GM15510 (cell line): ENCODE measurements around the gene DDX11.

Experiments used
- POLR2A ChIP-seq: IDR thresholded peaks from 3 replicates; pipeline ENCODE4 v1.6.1; 2011; ENCODE audit warnings: borderline replicate concordance; ENCODE audit not compliant: insufficient read length; ENCODE audit errors: extremely low read depth

Gene DDX11

GRCh38 chr12:31073527-31074332, at the start of gene DDX11:
Gene DDX11, plus strand, starts transcription at chr12:31073860. Its CDS starts 4,534 bp downstream, at chr12:31078394.
- TF ChIP-seq POLR2A, result peak; percentile 62

GRCh38 chr12:31026202-31026601, 47.5 kb upstream of the DDX11 start:
- TF ChIP-seq POLR2A, result no peak

- no peak for TF ChIP-seq POLR2A
These were observed 44.2 kb upstream of the DDX11 start for GRCh38 chr12:31029468-31029867.

- TF ChIP-seq POLR2A, result no peak
These were observed 43.6 kb upstream of the DDX11 start for GRCh38 chr12:31029916-31030562.

GRCh38 chr12:31031951-31032335, 41.7 kb upstream of the DDX11 start:
- no peak for TF ChIP-seq POLR2A

GRCh38 chr12:31033146-31033545, 40.5 kb upstream of the DDX11 start:
- no peak for TF ChIP-seq POLR2A

GRCh38 chr12:31033681-31034080, 40.0 kb upstream of the DDX11 start:
- no peak for TF ChIP-seq POLR2A

GRCh38 chr12:31034372-31034771, 39.3 kb upstream of the DDX11 start:
- TF ChIP-seq POLR2A, result no peak

- no peak for TF ChIP-seq POLR2A
These were observed 38.4 kb upstream of the DDX11 start for GRCh38 chr12:31035226-31035625.

- no peak for TF ChIP-seq POLR2A
These were observed 37.5 kb upstream of the DDX11 start for GRCh38 chr12:31035967-31036665.

GRCh38 chr12:31037028-31037427, 36.6 kb upstream of the DDX11 start:
- TF ChIP-seq POLR2A, result no peak

GRCh38 chr12:31037931-31038330, 35.7 kb upstream of the DDX11 start:
- TF ChIP-seq POLR2A, result no peak

GRCh38 chr12:31041033-31041564, 32.6 kb upstream of the DDX11 start:
- TF ChIP-seq POLR2A, result no peak

GRCh38 chr12:31057671-31058070, 16.0 kb upstream of the DDX11 start:
- TF ChIP-seq POLR2A, result no peak

- TF ChIP-seq POLR2A, result no peak
These were observed 15.4 kb downstream of the DDX11 start for GRCh38 chr12:31089072-31089471.
